Endodermal cell (in vitro differentiated cells): ENCODE data around the gene EIF4H. TPM values are rescaled to one million over a fixed set of nuclear protein-coding genes. Genes with fewer than 3 reads are reported as not detected.

Experiments
- DNase-seq: peaks from one replicate; pipeline ENCODE4 v3.0.0-alpha.2; 2017
- H3K27ac ChIP-seq: 2 replicates; pipeline ENCODE4 v1.5.1; 2013; ENCODE audit warnings: mild to moderate bottlenecking, low read depth, low read length, moderate library complexity
- H3K27me3 ChIP-seq: 2 replicates; pipeline ENCODE4 v1.6.1; 2013; ENCODE audit warnings: mild to moderate bottlenecking, low read length, moderate library complexity; ENCODE audit not compliant: insufficient read depth, control insufficient read depth, poor library complexity, severe bottlenecking
- H3K36me3 ChIP-seq: 2 replicates; pipeline ENCODE4 v1.7.0; 2013; ENCODE audit warnings: mild to moderate bottlenecking, low read length, moderate library complexity; ENCODE audit not compliant: control insufficient read depth, insufficient read depth
- H3K4me1 ChIP-seq: one replicate; pipeline ENCODE4 v1.7.0; 2013; ENCODE audit warnings: low read length; ENCODE audit not compliant: control insufficient read depth, insufficient read depth
- H3K4me3 ChIP-seq: 2 replicates; pipeline ENCODE4 v1.5.1; 2013; ENCODE audit warnings: mild to moderate bottlenecking, low read length, moderate library complexity
- H3K9ac ChIP-seq: 2 replicates; pipeline ENCODE4 v1.6.1; 2013; ENCODE audit warnings: mild to moderate bottlenecking, low read length, moderate library complexity; ENCODE audit not compliant: poor library complexity, severe bottlenecking; ENCODE audit errors: extremely low read depth
- H3K9me3 ChIP-seq: 2 replicates; pipeline ENCODE4 v1.6.1; 2013; ENCODE audit warnings: mild to moderate bottlenecking, low read length, moderate library complexity; ENCODE audit not compliant: control insufficient read depth
- H3K27ac Mint-ChIP-seq: 2 replicates; pipeline ENCODE4 v1.8.0; 2020; ENCODE audit warnings: mixed read lengths
- H3K27me3 Mint-ChIP-seq: 2 replicates; pipeline ENCODE4 v1.8.0; 2021; ENCODE audit warnings: mild to moderate bottlenecking, mixed read lengths; ENCODE audit not compliant: insufficient read depth
- H3K36me3 Mint-ChIP-seq: 2 replicates; pipeline ENCODE4 v1.8.0; 2020; ENCODE audit warnings: low read depth, mixed read lengths
- H3K4me1 Mint-ChIP-seq: 2 replicates; pipeline ENCODE4 v1.8.0; 2020; ENCODE audit warnings: mixed read lengths
- H3K4me3 Mint-ChIP-seq: 2 replicates; pipeline ENCODE4 v1.8.0; 2020; ENCODE audit warnings: mild to moderate bottlenecking, moderate library complexity, mixed read lengths
- H3K9me3 Mint-ChIP-seq: 2 replicates; pipeline ENCODE4 v1.8.0; 2020; ENCODE audit warnings: mild to moderate bottlenecking, mixed read lengths
- WGBS, 2 experiments: methylation state at CpG; one replicate each; pipeline versions ENCODE4 v1.1.5 to v1.1.7; 2013; ENCODE audit warnings: missing lambda C conversion rate in 2 of 2, mixed read lengths in 1 of 2; ENCODE audit not compliant: insufficient coverage in 1 of 2, insufficient read length in 1 of 2; 5-methylcytosine and 5-hydroxymethylcytosine counted together
- total RNA-seq, 2 donors: library from RNA; stranded (reverse); fragmentation: NEBNext Ultra II Directional in 1 of 2; extraction: Animal tissue kit (Norgen Biotek cat#: 25700) in 1 of 2; gene quantifications; 2 replicates in 1 of 2; 3 replicates in 1 of 2; pipeline ENCODE4 v1.2.1, GENCODE V29; 2021
- TF ChIP-seq, protein P1 (sequence below): fragments of 200-600 bp; sonication (generic); conservative IDR thresholded peaks from 2 replicates; pipeline ENCODE4 v1.5.0; 2021; ENCODE audit warnings: antibody characterized with exemption, mild to moderate bottlenecking

The EIF4H gene
- total RNA-seq, 2 donors from 2014 or later, result 305 to 346 TPM

DNA sequence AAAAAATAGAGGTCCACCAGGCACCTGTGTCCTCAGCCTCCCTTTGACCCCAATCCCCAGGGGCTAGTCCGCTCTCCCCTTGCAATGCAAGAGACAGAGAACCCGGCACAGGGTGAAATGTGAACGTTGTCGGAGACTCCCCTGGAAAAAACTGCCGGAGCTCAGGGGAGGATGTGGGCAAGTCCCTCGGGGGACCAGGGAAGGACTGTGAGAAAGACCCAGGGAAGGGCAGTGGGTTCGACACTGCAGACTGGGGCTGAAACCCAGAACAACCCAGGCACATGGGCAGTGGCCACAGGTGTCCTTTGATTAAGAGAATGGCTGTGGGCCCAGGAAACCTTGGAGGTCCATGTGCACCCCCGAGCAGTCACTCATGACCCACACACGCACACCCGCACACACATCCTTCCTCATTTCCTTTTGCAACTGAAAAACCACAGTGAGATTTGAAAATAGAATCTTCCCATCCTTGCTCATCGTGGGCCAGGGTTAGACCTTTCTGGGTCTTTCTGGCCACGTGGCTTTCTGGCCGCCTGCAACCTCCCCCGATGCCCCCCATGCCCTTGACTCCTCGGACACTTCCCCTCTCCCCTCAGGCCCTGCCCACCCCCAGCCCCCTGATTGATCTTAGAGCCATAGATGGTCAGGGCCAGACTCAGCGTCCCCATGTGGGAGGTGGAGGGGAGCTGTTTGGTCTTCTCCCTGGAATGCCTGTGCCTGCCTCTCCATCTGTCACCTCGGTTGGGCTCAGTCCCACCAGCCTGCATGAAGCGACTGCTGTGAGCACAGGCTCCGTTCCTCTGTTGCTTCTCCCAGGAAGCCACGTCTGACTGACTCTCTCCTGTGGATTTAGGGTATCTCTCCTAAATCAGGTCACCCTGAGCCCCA lies 43.5 kb downstream of the EIF4H start:
- H3K27ac ChIP-seq, result no peak overlapping the region
- no peaks in the 10 kb centered on the region for H3K36me3 Mint-ChIP-seq
- H3K9ac ChIP-seq, result no peak overlapping the region
- no peaks in the 10 kb centered on the region for H3K36me3 ChIP-seq
- no peaks in the 10 kb centered on the region for H3K27me3 Mint-ChIP-seq
- no peaks in the 10 kb centered on the region for H3K9me3 ChIP-seq
- H3K9me3 Mint-ChIP-seq, result no peaks in the 10 kb centered on the region
- H3K4me3 Mint-ChIP-seq, result no peak overlapping the region
- no peaks in the 10 kb centered on the region for H3K4me1 ChIP-seq
- 87 to 92% methylated on average over 13 to 20 of the region's 20 CpGs for WGBS, 2 experiments
- H3K4me1 Mint-ChIP-seq, result no peaks in the 10 kb centered on the region
- no peak overlapping the region for H3K4me3 ChIP-seq
- no peaks in the 10 kb centered on the region for H3K27me3 ChIP-seq
- no peak overlapping the region for H3K27ac Mint-ChIP-seq
- no peak for DNase-seq
- TF ChIP-seq, protein P1, sequence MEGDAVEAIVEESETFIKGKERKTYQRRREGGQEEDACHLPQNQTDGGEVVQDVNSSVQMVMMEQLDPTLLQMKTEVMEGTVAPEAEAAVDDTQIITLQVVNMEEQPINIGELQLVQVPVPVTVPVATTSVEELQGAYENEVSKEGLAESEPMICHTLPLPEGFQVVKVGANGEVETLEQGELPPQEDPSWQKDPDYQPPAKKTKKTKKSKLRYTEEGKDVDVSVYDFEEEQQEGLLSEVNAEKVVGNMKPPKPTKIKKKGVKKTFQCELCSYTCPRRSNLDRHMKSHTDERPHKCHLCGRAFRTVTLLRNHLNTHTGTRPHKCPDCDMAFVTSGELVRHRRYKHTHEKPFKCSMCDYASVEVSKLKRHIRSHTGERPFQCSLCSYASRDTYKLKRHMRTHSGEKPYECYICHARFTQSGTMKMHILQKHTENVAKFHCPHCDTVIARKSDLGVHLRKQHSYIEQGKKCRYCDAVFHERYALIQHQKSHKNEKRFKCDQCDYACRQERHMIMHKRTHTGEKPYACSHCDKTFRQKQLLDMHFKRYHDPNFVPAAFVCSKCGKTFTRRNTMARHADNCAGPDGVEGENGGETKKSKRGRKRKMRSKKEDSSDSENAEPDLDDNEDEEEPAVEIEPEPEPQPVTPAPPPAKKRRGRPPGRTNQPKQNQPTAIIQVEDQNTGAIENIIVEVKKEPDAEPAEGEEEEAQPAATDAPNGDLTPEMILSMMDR, result no peak

DNA sequence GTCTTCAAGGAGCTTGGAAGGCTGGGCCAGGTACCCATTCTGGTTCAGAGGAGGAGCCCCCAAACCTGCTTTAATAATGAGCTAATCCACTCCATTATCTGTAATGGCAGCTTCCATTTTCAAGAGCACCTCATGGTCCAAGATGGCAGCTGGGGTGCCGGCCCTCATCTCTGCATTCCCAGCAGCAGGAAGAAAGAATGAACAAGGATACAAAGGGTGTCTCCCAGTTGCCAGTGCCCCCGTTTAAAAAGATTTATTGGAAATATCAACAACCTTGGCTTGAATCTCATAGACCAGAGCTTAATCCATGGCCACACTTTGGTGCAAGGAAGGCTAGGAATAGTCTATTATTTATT lies 44.2 kb downstream of the EIF4H start:
- Histone ChIP-seq H3K36me3 (no peaks in the 10 kb centered on the region), H3K4me1 (no peaks in the 10 kb centered on the region), H3K4me3 (no peak overlapping the region), H3K27me3 (no peaks in the 10 kb centered on the region), H3K9me3 (no peaks in the 10 kb centered on the region), H3K9ac (no peak overlapping the region), H3K27ac (no peak overlapping the region)
- Mint-ChIP-seq H3K4me3 (no peak overlapping the region), H3K27me3 (no peaks in the 10 kb centered on the region), H3K27ac (no peak overlapping the region), H3K36me3 (no peaks in the 10 kb centered on the region), H3K4me1 (no peaks in the 10 kb centered on the region), H3K9me3 (no peaks in the 10 kb centered on the region)
- WGBS, 2 experiments, result 91 to 100% methylated on average over 2 of the region's 2 CpGs
- TF ChIP-seq, protein P1, result no peak
- no peak for DNase-seq

DNA sequence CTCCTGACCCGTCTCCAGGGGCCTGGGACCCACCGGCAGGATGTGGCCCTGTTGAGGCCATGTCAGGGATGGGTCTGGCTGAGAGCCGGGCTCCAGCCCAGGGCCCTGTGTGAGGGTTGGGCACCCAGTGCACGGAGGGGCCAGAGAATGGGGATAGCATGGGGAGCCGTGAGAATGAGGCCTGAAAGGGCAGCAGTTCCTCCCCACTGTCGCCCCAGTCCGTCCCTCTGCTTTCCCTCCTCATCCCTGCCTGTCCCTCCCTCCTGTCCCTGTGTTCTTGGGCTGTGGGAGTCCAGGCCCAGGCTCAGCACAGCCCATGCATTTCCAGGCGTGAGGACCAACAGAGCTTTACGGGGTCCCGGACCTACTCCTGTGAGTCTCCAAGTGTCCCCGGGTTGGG lies 45.3 kb downstream of the EIF4H start:
- no peak overlapping the region for H3K9ac ChIP-seq
- H3K4me1 Mint-ChIP-seq, result no peaks in the 10 kb centered on the region
- no peaks in the 10 kb centered on the region for H3K27me3 ChIP-seq
- no peak overlapping the region for H3K27ac Mint-ChIP-seq
- H3K4me3 ChIP-seq, result no peak overlapping the region
- H3K9me3 Mint-ChIP-seq, result no peaks in the 10 kb centered on the region
- no peaks in the 10 kb centered on the region for H3K9me3 ChIP-seq
- 90 to 100% methylated on average over 6 to 11 of the region's 11 CpGs for WGBS, 2 experiments
- H3K4me1 ChIP-seq, result no peaks in the 10 kb centered on the region
- no peak overlapping the region for H3K4me3 Mint-ChIP-seq
- H3K27ac ChIP-seq, result no peak overlapping the region
- no peak for DNase-seq
- TF ChIP-seq, protein P1, result no peak
- no peaks in the 10 kb centered on the region for H3K36me3 Mint-ChIP-seq
- H3K36me3 ChIP-seq, result no peaks in the 10 kb centered on the region
- H3K27me3 Mint-ChIP-seq, result no peaks in the 10 kb centered on the region
